ENCODE results near the gene TMEM242.

TMEM242 gene

DNA sequence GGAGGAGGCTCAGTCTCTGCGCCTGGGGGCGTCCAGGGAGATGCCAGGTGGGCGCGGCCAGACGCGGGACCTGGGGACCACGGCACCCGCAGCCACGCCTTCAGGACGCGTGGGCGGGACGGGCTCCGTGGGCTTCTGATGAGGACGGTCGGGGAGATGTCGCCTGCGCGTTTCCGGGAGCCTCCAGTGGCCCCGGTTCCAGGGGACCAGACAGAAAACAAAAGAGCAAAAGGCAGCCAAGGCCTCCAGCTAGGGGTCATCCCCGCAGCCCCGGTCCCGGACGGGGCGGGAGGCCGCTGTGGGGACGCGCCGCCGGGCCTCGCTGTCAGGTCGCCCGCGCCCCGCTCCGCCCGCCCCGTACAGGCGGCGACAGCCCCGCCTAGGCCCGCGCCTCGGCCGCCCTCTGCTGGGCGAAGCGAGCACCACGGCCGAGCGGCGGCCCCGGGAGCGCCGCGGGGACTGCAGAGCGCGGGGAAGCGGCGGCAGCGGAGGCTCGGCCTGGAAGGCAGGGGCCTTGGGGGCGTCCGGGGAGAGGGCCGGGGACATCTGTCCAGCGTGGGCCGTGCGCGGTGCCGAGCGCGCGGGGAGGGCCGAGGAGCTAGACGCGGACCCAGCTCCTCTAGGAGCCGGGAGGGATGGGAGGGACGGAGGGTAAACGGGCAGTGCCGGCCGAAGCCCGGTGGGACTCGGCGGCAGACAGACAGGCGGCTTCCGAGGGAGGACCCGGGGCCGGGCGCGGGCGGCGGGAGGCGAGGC lies 48.7 kb downstream of the TMEM242 start (continued):
- TF ChIP-seq, protein P1, sequence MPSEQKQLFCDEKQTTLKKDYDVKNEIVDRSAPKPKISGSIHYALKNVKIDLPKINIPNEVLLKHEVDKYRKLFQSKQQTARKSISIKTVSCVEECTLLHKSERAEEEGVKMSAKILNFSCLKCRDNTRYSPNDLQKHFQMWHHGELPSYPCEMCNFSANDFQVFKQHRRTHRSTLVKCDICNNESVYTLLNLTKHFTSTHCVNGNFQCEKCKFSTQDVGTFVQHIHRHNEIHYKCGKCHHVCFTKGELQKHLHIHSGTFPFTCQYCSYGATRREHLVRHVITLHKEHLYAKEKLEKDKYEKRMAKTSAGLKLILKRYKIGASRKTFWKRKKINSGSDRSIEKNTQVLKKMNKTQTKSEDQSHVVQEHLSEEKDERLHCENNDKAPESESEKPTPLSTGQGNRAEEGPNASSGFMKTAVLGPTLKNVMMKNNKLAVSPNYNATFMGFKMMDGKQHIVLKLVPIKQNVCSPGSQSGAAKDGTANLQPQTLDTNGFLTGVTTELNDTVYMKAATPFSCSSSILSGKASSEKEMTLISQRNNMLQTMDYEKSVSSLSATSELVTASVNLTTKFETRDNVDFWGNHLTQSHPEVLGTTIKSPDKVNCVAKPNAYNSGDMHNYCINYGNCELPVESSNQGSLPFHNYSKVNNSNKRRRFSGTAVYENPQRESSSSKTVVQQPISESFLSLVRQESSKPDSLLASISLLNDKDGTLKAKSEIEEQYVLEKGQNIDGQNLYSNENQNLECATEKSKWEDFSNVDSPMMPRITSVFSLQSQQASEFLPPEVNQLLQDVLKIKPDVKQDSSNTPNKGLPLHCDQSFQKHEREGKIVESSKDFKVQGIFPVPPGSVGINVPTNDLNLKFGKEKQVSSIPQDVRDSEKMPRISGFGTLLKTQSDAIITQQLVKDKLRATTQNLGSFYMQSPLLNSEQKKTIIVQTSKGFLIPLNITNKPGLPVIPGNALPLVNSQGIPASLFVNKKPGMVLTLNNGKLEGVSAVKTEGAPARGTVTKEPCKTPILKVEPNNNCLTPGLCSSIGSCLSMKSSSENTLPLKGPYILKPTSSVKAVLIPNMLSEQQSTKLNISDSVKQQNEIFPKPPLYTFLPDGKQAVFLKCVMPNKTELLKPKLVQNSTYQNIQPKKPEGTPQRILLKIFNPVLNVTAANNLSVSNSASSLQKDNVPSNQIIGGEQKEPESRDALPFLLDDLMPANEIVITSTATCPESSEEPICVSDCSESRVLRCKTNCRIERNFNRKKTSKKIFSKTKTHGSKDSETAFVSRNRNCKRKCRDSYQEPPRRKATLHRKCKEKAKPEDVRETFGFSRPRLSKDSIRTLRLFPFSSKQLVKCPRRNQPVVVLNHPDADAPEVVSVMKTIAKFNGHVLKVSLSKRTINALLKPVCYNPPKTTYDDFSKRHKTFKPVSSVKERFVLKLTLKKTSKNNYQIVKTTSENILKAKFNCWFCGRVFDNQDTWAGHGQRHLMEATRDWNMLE (tag by site-specific recombination; conservative IDR thresholded peaks at IDR 0.05; ENCODE audit: low read depth) = 0 out of 2 replicates have a peak, but pooled peaks have one; percentile 21
- TF ChIP-seq KLF10 (tag by site-specific recombination; IDR thresholded peaks at IDR 0.05) (no peak), ZNF664 (tag by site-specific recombination; IDR thresholded peaks at IDR 0.05) (no peak), ZXDB (tag by site-specific recombination; IDR thresholded peaks at IDR 0.05) (peak; percentile 66; the same call in 1 of the 2 replicates), YY1 (tag by site-specific recombination; IDR thresholded peaks at IDR 0.05) (peak; percentile 28; the same call in 1 of the 2 replicates), ZNF211 (tag by site-specific recombination; IDR thresholded peaks at IDR 0.05; ENCODE audit: low read depth) (no peak), ZNF561 (tag by site-specific recombination; IDR thresholded peaks at IDR 0.05; ENCODE audit: borderline replicate concordance) (peak; percentile 68; the same call in 1 of the 2 replicates), ZNF626 (tag by site-specific recombination; IDR thresholded peaks at IDR 0.05) (no peak), ZSCAN16 (tag by site-specific recombination; IDR thresholded peaks at IDR 0.05) (no peak), ZNF426 (tag by site-specific recombination; IDR thresholded peaks at IDR 0.05) (no peak), ZNF391 (tag by site-specific recombination; IDR thresholded peaks at IDR 0.05; ENCODE audit: borderline replicate concordance, low read depth) (peak; percentile 41; the same call in 1 of the 2 replicates), ZNF121 (tag by site-specific recombination; IDR thresholded peaks at IDR 0.05) (no peak), SP7 (tag by site-specific recombination; IDR thresholded peaks at IDR 0.05) (peak; percentile 20; the same call in 1 of the 2 replicates), KLF16 (tag by site-specific recombination; IDR thresholded peaks at IDR 0.05) (peak; percentile 61), ZNF623 (tag by site-specific recombination; IDR thresholded peaks at IDR 0.05) (no peak), ZSCAN23 (tag by site-specific recombination; IDR thresholded peaks at IDR 0.05) (no peak), ZFP37 (tag by site-specific recombination; IDR thresholded peaks at IDR 0.05) (peak; percentile 38; the same call in 1 of the 2 replicates), BCL11B (tag by site-specific recombination; IDR thresholded peaks at IDR 0.05; ENCODE audit: low read depth) (no peak), ZNF785 (tag by site-specific recombination; IDR thresholded peaks at IDR 0.05) (no peak; the same call in 1 of the 2 replicates), ZNF114 (tag by site-specific recombination; IDR thresholded peaks at IDR 0.05) (no peak), RBAK (tag by site-specific recombination; IDR thresholded peaks at IDR 0.05) (no peak), ZNF660 (tag by site-specific recombination; IDR thresholded peaks at IDR 0.05) (peak; percentile 93; the same call in 1 of the 2 replicates)
- TF ChIP-seq, protein P2, sequence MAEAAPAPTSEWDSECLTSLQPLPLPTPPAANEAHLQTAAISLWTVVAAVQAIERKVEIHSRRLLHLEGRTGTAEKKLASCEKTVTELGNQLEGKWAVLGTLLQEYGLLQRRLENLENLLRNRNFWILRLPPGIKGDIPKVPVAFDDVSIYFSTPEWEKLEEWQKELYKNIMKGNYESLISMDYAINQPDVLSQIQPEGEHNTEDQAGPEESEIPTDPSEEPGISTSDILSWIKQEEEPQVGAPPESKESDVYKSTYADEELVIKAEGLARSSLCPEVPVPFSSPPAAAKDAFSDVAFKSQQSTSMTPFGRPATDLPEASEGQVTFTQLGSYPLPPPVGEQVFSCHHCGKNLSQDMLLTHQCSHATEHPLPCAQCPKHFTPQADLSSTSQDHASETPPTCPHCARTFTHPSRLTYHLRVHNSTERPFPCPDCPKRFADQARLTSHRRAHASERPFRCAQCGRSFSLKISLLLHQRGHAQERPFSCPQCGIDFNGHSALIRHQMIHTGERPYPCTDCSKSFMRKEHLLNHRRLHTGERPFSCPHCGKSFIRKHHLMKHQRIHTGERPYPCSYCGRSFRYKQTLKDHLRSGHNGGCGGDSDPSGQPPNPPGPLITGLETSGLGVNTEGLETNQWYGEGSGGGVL (tag by site-specific recombination; IDR thresholded peaks at IDR 0.05) = 0 out of 2 replicates have a peak, but pooled peaks have one; percentile 5
- TF ChIP-seq, protein P3, sequence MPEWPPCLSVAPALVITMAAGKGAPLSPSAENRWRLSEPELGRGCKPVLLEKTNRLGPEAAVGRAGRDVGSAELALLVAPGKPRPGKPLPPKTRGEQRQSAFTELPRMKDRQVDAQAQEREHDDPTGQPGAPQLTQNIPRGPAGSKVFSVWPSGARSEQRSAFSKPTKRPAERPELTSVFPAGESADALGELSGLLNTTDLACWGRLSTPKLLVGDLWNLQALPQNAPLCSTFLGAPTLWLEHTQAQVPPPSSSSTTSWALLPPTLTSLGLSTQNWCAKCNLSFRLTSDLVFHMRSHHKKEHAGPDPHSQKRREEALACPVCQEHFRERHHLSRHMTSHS (tag by site-specific recombination; IDR thresholded peaks at IDR 0.05) = no peak
- TF ChIP-seq, protein P4, sequence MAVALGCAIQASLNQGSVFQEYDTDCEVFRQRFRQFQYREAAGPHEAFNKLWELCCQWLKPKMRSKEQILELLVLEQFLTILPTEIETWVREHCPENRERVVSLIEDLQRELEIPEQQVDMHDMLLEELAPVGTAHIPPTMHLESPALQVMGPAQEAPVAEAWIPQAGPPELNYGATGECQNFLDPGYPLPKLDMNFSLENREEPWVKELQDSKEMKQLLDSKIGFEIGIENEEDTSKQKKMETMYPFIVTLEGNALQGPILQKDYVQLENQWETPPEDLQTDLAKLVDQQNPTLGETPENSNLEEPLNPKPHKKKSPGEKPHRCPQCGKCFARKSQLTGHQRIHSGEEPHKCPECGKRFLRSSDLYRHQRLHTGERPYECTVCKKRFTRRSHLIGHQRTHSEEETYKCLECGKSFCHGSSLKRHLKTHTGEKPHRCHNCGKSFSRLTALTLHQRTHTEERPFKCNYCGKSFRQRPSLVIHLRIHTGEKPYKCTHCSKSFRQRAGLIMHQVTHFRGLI (tag by site-specific recombination; IDR thresholded peaks at IDR 0.05) = no peak
- TF ChIP-seq, protein P5, sequence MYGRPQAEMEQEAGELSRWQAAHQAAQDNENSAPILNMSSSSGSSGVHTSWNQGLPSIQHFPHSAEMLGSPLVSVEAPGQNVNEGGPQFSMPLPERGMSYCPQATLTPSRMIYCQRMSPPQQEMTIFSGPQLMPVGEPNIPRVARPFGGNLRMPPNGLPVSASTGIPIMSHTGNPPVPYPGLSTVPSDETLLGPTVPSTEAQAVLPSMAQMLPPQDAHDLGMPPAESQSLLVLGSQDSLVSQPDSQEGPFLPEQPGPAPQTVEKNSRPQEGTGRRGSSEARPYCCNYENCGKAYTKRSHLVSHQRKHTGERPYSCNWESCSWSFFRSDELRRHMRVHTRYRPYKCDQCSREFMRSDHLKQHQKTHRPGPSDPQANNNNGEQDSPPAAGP (tag by site-specific recombination; IDR thresholded peaks at IDR 0.05) = peak; percentile 56
- TF ChIP-seq, protein P6, sequence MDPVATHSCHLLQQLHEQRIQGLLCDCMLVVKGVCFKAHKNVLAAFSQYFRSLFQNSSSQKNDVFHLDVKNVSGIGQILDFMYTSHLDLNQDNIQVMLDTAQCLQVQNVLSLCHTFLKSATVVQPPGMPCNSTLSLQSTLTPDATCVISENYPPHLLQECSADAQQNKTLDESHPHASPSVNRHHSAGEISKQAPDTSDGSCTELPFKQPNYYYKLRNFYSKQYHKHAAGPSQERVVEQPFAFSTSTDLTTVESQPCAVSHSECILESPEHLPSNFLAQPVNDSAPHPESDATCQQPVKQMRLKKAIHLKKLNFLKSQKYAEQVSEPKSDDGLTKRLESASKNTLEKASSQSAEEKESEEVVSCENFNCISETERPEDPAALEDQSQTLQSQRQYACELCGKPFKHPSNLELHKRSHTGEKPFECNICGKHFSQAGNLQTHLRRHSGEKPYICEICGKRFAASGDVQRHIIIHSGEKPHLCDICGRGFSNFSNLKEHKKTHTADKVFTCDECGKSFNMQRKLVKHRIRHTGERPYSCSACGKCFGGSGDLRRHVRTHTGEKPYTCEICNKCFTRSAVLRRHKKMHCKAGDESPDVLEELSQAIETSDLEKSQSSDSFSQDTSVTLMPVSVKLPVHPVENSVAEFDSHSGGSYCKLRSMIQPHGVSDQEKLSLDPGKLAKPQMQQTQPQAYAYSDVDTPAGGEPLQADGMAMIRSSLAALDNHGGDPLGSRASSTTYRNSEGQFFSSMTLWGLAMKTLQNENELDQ (tag by site-specific recombination; IDR thresholded peaks at IDR 0.05; ENCODE audit: low read depth) = no peak
